ENCODE results near the gene LDLRAD3. TPM values are rescaled to one million over a fixed set of nuclear protein-coding genes. Genes with fewer than 3 reads are reported as not detected.

The LDLRAD3 gene
- total and polyA plus RNA-seq, 12 donors = 5.4 to 16.7 (median 10.2) TPM

DNA sequence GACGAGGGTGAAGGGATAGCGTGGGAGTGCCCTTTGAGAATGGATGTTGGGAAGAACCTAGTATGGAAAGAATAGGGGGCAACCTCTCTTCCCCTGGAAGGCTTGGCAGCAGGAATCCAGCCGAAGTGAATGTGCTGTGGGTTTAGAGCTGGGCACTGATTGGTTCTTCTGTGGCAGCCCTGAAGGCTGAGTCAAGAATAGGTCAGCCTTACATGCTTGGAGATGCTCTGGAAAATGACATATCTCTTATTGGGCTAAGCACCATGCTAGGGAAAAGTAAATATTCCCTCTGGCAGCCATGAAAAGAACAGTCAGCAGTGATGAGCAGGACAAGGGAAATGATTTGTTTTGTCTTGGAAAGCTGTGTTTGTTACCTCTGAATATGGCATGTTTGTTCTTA lies 195.9 kb downstream of the LDLRAD3 start:
- Histone ChIP-seq H3K4me3 (no peak overlapping the region), H3K4me1 (replicated peaks in 1 of 2) (no peaks in the 10 kb centered on the region), H3K9me3 (replicated peaks in 1 of 3) (no peaks in the 10 kb centered on the region), H3K27me3 (no peaks in the 10 kb centered on the region), H3K36me3 (replicated peaks in 1 of 2) (no peaks in the 10 kb centered on the region), H3K27ac (no peak overlapping the region)
- TF ChIP-seq POLR2A (IDR thresholded peaks at IDR 0.05) = no peak
- TF ChIP-seq, protein P1, sequence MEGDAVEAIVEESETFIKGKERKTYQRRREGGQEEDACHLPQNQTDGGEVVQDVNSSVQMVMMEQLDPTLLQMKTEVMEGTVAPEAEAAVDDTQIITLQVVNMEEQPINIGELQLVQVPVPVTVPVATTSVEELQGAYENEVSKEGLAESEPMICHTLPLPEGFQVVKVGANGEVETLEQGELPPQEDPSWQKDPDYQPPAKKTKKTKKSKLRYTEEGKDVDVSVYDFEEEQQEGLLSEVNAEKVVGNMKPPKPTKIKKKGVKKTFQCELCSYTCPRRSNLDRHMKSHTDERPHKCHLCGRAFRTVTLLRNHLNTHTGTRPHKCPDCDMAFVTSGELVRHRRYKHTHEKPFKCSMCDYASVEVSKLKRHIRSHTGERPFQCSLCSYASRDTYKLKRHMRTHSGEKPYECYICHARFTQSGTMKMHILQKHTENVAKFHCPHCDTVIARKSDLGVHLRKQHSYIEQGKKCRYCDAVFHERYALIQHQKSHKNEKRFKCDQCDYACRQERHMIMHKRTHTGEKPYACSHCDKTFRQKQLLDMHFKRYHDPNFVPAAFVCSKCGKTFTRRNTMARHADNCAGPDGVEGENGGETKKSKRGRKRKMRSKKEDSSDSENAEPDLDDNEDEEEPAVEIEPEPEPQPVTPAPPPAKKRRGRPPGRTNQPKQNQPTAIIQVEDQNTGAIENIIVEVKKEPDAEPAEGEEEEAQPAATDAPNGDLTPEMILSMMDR (IDR thresholded peaks at IDR 0.05) = no peak
- WGBS, 4 donors = 89 to 98% (median 96%) methylated on average over 3 of the region's 3 CpGs
- no peak for DNase-seq
- intact Hi-C loops (cut with DNase I) = loop anchor here in 1 of 2 donors (5.0 to 10.0 kb wide), 2 partner anchors 315 to 427 kb away; no protein-coding TSS in a partner anchor

DNA sequence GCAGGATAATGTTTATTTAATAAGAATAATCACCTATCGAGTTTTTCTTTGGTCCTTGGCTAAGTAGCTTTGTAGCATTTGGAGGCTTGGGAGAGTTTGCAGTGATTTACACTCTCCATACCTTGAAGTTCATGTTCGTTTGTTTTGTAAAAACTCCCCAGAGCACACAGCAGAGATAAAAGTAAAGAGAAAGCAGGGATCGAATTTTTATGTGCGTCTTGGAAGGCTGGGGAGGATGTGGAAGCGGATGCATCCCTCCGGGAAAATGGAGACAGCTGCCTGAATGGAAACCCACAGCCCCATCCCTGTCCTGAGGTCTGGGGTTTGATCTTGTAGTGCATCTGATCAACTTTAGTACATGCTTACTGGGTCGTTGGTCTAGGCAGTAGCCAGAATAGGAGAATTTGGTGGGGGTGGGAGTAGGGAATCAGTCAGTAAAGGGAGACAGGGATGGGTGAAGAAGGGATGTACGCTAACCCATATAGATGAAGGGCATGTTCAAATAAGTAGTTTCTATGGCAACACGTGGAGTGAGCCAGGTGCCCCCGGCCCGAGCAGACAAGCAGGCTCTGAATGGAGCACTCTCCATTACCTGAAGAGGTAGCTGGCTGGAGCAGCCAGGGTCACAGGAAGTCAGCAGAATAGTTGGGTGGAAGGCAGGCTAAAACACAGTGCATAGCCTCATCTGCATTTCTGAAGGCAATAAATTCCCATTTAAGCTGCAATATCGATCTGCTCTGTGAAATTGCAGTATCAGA lies 197.5 kb downstream of the LDLRAD3 start:
- TF ChIP-seq, protein P1 (IDR thresholded peaks at IDR 0.05) = no peak
- no peak for TF ChIP-seq POLR2A (IDR thresholded peaks at IDR 0.05)
- intact Hi-C loops (cut with DNase I) = no loop called here
- H3K4me1 ChIP-seq (replicated peaks in 1 of 2) = no peaks in the 10 kb centered on the region
- no peaks in the 10 kb centered on the region for H3K27me3 ChIP-seq
- WGBS, 4 donors = 70 to 83% (median 78%) methylated on average over 12 of the region's 12 CpGs
- H3K27ac ChIP-seq = no peak overlapping the region
- no peak for DNase-seq
- no peaks in the 10 kb centered on the region for H3K36me3 ChIP-seq (replicated peaks in 1 of 2)
- H3K4me3 ChIP-seq = no peak overlapping the region
- no peaks in the 10 kb centered on the region for H3K9me3 ChIP-seq (replicated peaks in 1 of 3)

DNA sequence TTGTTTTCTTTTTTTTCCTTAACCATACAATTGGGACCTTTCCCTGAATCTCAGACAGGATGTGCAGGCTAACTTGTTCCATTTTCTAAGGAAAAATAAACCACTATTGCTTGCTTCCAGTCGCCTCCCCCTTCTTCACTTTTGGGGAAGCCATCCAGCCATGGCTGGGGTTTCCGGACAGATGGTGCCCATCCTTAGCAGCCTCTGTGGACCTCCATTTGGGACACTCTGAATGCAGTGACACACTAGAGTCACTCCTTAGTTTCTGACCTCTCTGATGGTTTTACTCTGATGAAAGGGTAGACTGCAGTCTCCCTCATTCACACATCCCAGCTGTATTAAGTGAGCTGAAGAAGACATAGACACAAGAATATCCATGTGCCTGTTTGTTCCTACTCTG lies 198.1 kb downstream of the LDLRAD3 start:
- H3K4me1 ChIP-seq (replicated peaks in 1 of 2) = no peaks in the 10 kb centered on the region
- TF ChIP-seq, protein P1 (IDR thresholded peaks at IDR 0.05) = no peak
- TF ChIP-seq POLR2A (IDR thresholded peaks at IDR 0.05) = no peak
- WGBS, 4 donors = 84 to 93% (median 85%) methylated on average over 2 of the region's 2 CpGs
- intact Hi-C loops (cut with DNase I) = no loop called here
- H3K27me3 ChIP-seq = no peaks in the 10 kb centered on the region
- no peak for DNase-seq
- H3K9me3 ChIP-seq (replicated peaks in 1 of 3) = no peaks in the 10 kb centered on the region
- H3K4me3 ChIP-seq = no peak overlapping the region
- no peak overlapping the region for H3K27ac ChIP-seq
- H3K36me3 ChIP-seq (replicated peaks in 1 of 2) = no peaks in the 10 kb centered on the region

DNA sequence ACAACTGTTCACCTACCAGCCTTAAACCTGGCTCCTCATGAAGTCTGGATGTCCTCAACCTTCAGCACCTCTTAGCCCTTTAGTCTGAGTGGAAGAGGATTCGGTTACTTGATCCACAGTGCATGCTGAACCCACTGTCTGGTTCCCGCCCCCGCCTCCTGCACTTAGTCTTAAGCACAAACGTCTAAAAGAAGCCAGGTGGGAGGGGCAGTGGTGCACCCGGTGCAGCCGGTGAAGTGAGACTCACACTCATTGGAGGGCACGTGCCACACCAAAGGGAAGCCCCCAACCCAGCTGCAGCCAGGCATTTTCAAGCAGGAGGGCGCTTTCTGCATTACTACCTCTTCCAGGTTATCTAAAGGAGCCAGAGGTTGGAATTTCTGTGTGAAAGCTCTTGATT lies 198.6 kb downstream of the LDLRAD3 start:
- H3K9me3 ChIP-seq (replicated peaks in 1 of 3) = no peaks in the 10 kb centered on the region
- intact Hi-C loops (cut with DNase I) = no loop called here
- no peaks in the 10 kb centered on the region for H3K4me1 ChIP-seq (replicated peaks in 1 of 2)
- TF ChIP-seq, protein P1 (IDR thresholded peaks at IDR 0.05) = no peak
- no peak for TF ChIP-seq POLR2A (IDR thresholded peaks at IDR 0.05)
- H3K27me3 ChIP-seq = no peaks in the 10 kb centered on the region
- H3K36me3 ChIP-seq (replicated peaks in 1 of 2) = no peaks in the 10 kb centered on the region
- no peak overlapping the region for H3K27ac ChIP-seq
- no peak for DNase-seq
- WGBS, 4 donors = 76 to 85% (median 80%) methylated on average over 8 of the region's 8 CpGs
- no peak overlapping the region for H3K4me3 ChIP-seq

Data from adrenal gland (tissue), 12 donors.